Calu3 (cell line): ENCODE data around the gene TRIM46. TPM values are rescaled to one million over a fixed set of nuclear protein-coding genes. Genes with fewer than 3 reads are reported as not detected.
A peak's percentile ranks its signal among the peaks of the same experiment; 100 is the strongest.

ENCODE experiments used
- BruUV-seq: library from RNA; stranded (reverse); fragments of 400-500 nt; replicated peaks from 2 replicates; lab custom pipeline; 2021; lab: Mats Ljungman, UMichigan
- CTCF ChIA-PET: fragments of 300-600 bp; sonication (Branson Sonifier 250); formaldehyde crosslinking; loops from one replicate; lab custom pipeline; 2022; ENCODE audit warnings: antibody characterized with exemption; lab: Charles Lee
- DNase-seq: peaks from one replicate; pipeline ENCODE4 v3.0.0; 2022
- H3K27ac Mint-ChIP-seq: one replicate; pipeline ENCODE4 v1.8.0; 2022; ENCODE audit warnings: mixed read lengths; ENCODE audit not compliant: unreplicated experiment
- H3K27me3 Mint-ChIP-seq: one replicate; pipeline ENCODE4 v1.8.0; 2022; ENCODE audit warnings: mixed read lengths; ENCODE audit not compliant: unreplicated experiment
- H3K36me3 Mint-ChIP-seq: one replicate; pipeline ENCODE4 v1.8.0; 2022; ENCODE audit warnings: mild to moderate bottlenecking, moderate library complexity, mixed read lengths; ENCODE audit not compliant: insufficient read depth, unreplicated experiment
- H3K4me1 Mint-ChIP-seq: one replicate; pipeline ENCODE4 v1.8.0; 2022; ENCODE audit warnings: mild to moderate bottlenecking, low read depth, mixed read lengths; ENCODE audit not compliant: unreplicated experiment
- H3K4me3 Mint-ChIP-seq: one replicate; pipeline ENCODE4 v1.8.0; 2022; ENCODE audit warnings: mild to moderate bottlenecking, low read depth, moderate library complexity, mixed read lengths; ENCODE audit not compliant: unreplicated experiment
- H3K9me3 Mint-ChIP-seq: one replicate; pipeline ENCODE4 v1.8.0; 2022; ENCODE audit warnings: low read depth, mixed read lengths; ENCODE audit not compliant: unreplicated experiment
- CTCF ChIP-seq: fragments of 200-600 bp; IDR thresholded peaks from one replicate; pipeline ENCODE4 v1.8.0; 2022; ENCODE audit warnings: antibody characterized with exemption; ENCODE audit not compliant: unreplicated experiment
- intact Hi-C: fragments of 100-400 bp; cut with micrococcal nuclease; formaldehyde crosslinking; loops from one replicate; pipeline ENCODE4 v1.10.0; 2022; ENCODE audit not compliant: unreplicated experiment
- total RNA-seq: library from RNA; stranded (reverse); gene quantifications from 2 replicates; pipeline ENCODE4 v1.2.3, GENCODE V29; 2022

The TRIM46 gene
- total RNA-seq, 1 experiment from 2014 or later, result 1.1 TPM

GRCh38 chr1:155175927-155176371 is 2.3 kb downstream of the TRIM46 start:
- no peak for TF ChIP-seq CTCF
- peaks cover 31% of the 10 kb centered on the region for H3K36me3 Mint-ChIP-seq
- peaks cover 46% of the 10 kb centered on the region for H3K4me1 Mint-ChIP-seq
- DNase-seq, result peak; percentile 55
- H3K27me3 Mint-ChIP-seq, result peaks cover 21% of the 10 kb centered on the region
- intact Hi-C loops, result loop anchor here (1.0 to 2.0 kb wide), 2 partner anchors 17 to 50 kb away; no protein-coding TSS in a partner anchor
- no peak overlapping the region for H3K4me3 Mint-ChIP-seq
- no TSS peak for BruUV-seq
- no peak overlapping the region for H3K27ac Mint-ChIP-seq
- CTCF ChIA-PET, result interaction anchor here (0.7 to 3.1 kb wide), 4 partner anchors 16 to 33 kb away, joined by 3 to 20 read pairs (median 4); partner anchors contain the start of gene THBS3
- no peaks in the 10 kb centered on the region for H3K9me3 Mint-ChIP-seq

GRCh38 chr1:155176544-155177071 is 3.0 kb downstream of the TRIM46 start:
- peak; percentile 93 for DNase-seq
- intact Hi-C loops, result loop anchor here (1.0 to 2.0 kb wide), 2 partner anchors 16 to 50 kb away; no protein-coding TSS in a partner anchor
- peaks cover 46% of the 10 kb centered on the region for H3K4me1 Mint-ChIP-seq
- H3K4me3 Mint-ChIP-seq, result no peak overlapping the region
- TF ChIP-seq CTCF, result peak; percentile 95
- H3K36me3 Mint-ChIP-seq, result peaks cover 24% of the 10 kb centered on the region
- no peak overlapping the region for H3K27ac Mint-ChIP-seq
- H3K27me3 Mint-ChIP-seq, result peaks cover 22% of the 10 kb centered on the region
- BruUV-seq, result no TSS peak
- CTCF ChIA-PET, result interaction anchor here (1.1 to 3.1 kb wide), 4 partner anchors 9 to 31 kb away, joined by 3 to 20 read pairs (median 8); partner anchors contain the start of gene THBS3
- no peaks in the 10 kb centered on the region for H3K9me3 Mint-ChIP-seq

GRCh38 chr1:155177192-155177917 is 3.7 kb downstream of the TRIM46 start:
- TF ChIP-seq CTCF, result no peak
- no peak overlapping the region for H3K27ac Mint-ChIP-seq
- H3K4me1 Mint-ChIP-seq, result peaks cover 39% of the 10 kb centered on the region
- DNase-seq, result no peak
- CTCF ChIA-PET, result interaction anchor here (0.7 to 2.1 kb wide), 4 partner anchors 8 to 86 kb away, joined by 3 to 11 read pairs (median 4); partner anchors contain the start of gene THBS3
- BruUV-seq, result no TSS peak
- H3K36me3 Mint-ChIP-seq, result peaks cover 19% of the 10 kb centered on the region
- no peaks in the 10 kb centered on the region for H3K9me3 Mint-ChIP-seq
- H3K27me3 Mint-ChIP-seq, result peaks cover 29% of the 10 kb centered on the region
- intact Hi-C loops, result loop anchor here (2.0 kb wide), 1 partner anchor 15 kb away; no protein-coding TSS in a partner anchor
- H3K4me3 Mint-ChIP-seq, result no peak overlapping the region

DNA sequence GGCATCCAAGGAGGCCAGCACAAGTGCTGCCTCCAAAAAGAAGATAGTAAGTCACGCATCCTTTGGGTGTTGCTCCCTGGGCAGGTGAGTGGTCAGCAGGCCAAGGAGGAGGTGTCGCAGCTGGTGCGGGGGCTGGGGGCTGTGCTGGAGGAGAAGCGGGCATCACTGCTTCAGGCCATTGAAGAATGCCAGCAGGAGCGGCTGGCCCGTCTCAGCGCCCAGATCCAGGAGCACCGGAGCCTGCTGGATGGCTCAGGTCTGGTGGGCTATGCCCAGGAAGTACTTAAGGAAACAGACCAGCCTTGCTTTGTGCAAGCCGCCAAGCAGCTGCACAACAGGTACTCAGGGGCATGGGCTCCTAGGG is 4.3 kb downstream of the TRIM46 start:
- Mint-ChIP-seq H3K9me3 (no peaks in the 10 kb centered on the region), H3K27ac (no peak overlapping the region), H3K4me3 (no peak overlapping the region), H3K4me1 (peaks cover 35% of the 10 kb centered on the region), H3K27me3 (peaks cover 34% of the 10 kb centered on the region), H3K36me3 (peaks cover 13% of the 10 kb centered on the region)
- DNase-seq, result no peak
- BruUV-seq, result no TSS peak
- intact Hi-C loops, result loop anchor here (2.0 kb wide), 1 partner anchor 15 kb away; no protein-coding TSS in a partner anchor
- CTCF ChIA-PET, result interaction anchor here (0.7 to 1.9 kb wide), 3 partner anchors 8 to 86 kb away, joined by 3 to 11 read pairs (median 3); no protein-coding TSS in a partner anchor
- TF ChIP-seq CTCF, result no peak
